HEK293 (cell line): ENCODE data around the gene PHACTR1.

Experiments
- CTCF ChIA-PET: fragments of 350-600 bp; formaldehyde crosslinking; extraction: SDS; loops from one replicate; lab custom pipeline; 2021; ENCODE audit warnings: antibody characterized with exemption; lab: Yijun Ruan, JAX
- POLR2A ChIA-PET: fragments of 300-600 bp; formaldehyde crosslinking; extraction: SDS; loops from one replicate; lab custom pipeline; 2020; ENCODE audit warnings: antibody characterized with exemption, inconsistent platforms; lab: Yijun Ruan, JAX
- H3K27ac ChIP-seq: fragments of 200-500 bp; sonication (Bioruptor generic); 2 replicates; pipeline ENCODE4 v1.5.1; 2014; ENCODE audit warnings: low read depth, low read length, control low read depth, inconsistent platforms; ENCODE audit errors: extremely low read depth
- H3K36me3 ChIP-seq, 2 experiments: fragments of 200-500 bp in 1 of 2; sonication (Bioruptor generic) in 1 of 2; 1 replicate in 1 of 2; 2 replicates in 1 of 2; pipeline ENCODE4 v1.5.1; 2014 to 2017; ENCODE audit warnings: inconsistent platforms in 2 of 2, low read length in 2 of 2; ENCODE audit not compliant: control insufficient read depth in 2 of 2, insufficient read depth in 1 of 2
- H3K4me1 ChIP-seq: fragments of 200-500 bp; sonication (Bioruptor generic); 2 replicates; pipeline ENCODE4 v1.5.1; 2014; ENCODE audit warnings: mild to moderate bottlenecking, low read length, inconsistent platforms; ENCODE audit not compliant: control insufficient read depth, insufficient read depth
- H3K4me3 ChIP-seq: 2 replicates; pipeline ENCODE4 v1.5.1; 2011; ENCODE audit warnings: low read depth, mild to moderate bottlenecking, control low read depth, low read length, moderate library complexity
- H3K9me3 ChIP-seq: fragments of 200-500 bp; sonication (Bioruptor generic); 2 replicates; pipeline ENCODE4 v1.5.1; 2014; ENCODE audit warnings: low read depth, low read length, inconsistent platforms; ENCODE audit not compliant: control insufficient read depth, insufficient read depth
- GLIS1 ChIP-seq: fragments of 450-650 bp; formaldehyde crosslinking; IDR thresholded peaks from 2 replicates; pipeline ENCODE4 v1.5.1; 2016; ENCODE audit warnings: missing biosample characterization, missing genetic modification characterization
- IKZF3 ChIP-seq: fragments of 450-650 bp; IDR thresholded peaks from 2 replicates; pipeline ENCODE4 v1.5.0; 2018; ENCODE audit warnings: missing biosample characterization, mild to moderate bottlenecking, missing genetic modification characterization, moderate library complexity
- PRDM1 ChIP-seq: fragments of 450-650 bp; formaldehyde crosslinking; IDR thresholded peaks from 2 replicates; pipeline ENCODE4; 2016; ENCODE audit warnings: missing biosample characterization, missing genetic modification characterization
- SP3 ChIP-seq: fragments of 450-650 bp; formaldehyde crosslinking; IDR thresholded peaks from 2 replicates; pipeline ENCODE4 v1.5.1; 2016; ENCODE audit warnings: missing biosample characterization, missing genetic modification characterization
- ZBTB21 ChIP-seq: fragments of 450-650 bp; formaldehyde crosslinking; IDR thresholded peaks from 2 replicates; pipeline ENCODE4 v1.5.1; 2017; ENCODE audit warnings: missing biosample characterization, missing genetic modification characterization
- ZBTB48 ChIP-seq: fragments of 450-650 bp; formaldehyde crosslinking; IDR thresholded peaks from 2 replicates; pipeline ENCODE4 v1.5.1; 2016; ENCODE audit warnings: missing biosample characterization, missing genetic modification characterization
- ZNF211 ChIP-seq: fragments of 450-650 bp; formaldehyde crosslinking; IDR thresholded peaks from 2 replicates; pipeline ENCODE4 v1.5.1; 2016; ENCODE audit warnings: low read depth, missing biosample characterization, missing genetic modification characterization
- ZNF350 ChIP-seq: fragments of 450-650 bp; formaldehyde crosslinking; IDR thresholded peaks from 2 replicates; pipeline ENCODE4 v1.5.0; 2017; ENCODE audit warnings: missing biosample characterization, mild to moderate bottlenecking, missing genetic modification characterization
- ZNF394 ChIP-seq: fragments of 450-650 bp; formaldehyde crosslinking; IDR thresholded peaks from 2 replicates; pipeline ENCODE4 v1.5.1; 2016; ENCODE audit warnings: missing biosample characterization, missing genetic modification characterization, mild to moderate bottlenecking, moderate library complexity, borderline replicate concordance
- ZNF473 ChIP-seq: fragments of 450-650 bp; formaldehyde crosslinking; IDR thresholded peaks from 2 replicates; pipeline ENCODE4 v1.5.1; 2017; ENCODE audit warnings: missing biosample characterization, missing genetic modification characterization
- ZNF785 ChIP-seq: fragments of 450-650 bp; formaldehyde crosslinking; IDR thresholded peaks from 2 replicates; pipeline ENCODE4 v1.5.1; 2016; ENCODE audit warnings: missing biosample characterization, missing genetic modification characterization
- TF ChIP-seq, protein P1 (sequence below): fragments of 450-650 bp; formaldehyde crosslinking; IDR thresholded peaks from 2 replicates; pipeline ENCODE4 v1.5.1; 2016; ENCODE audit warnings: missing biosample characterization, missing genetic modification characterization
- TF ChIP-seq, protein P2 (sequence below): fragments of 450-650 bp; formaldehyde crosslinking; IDR thresholded peaks from 2 replicates; pipeline ENCODE4 v1.5.1; 2016; ENCODE audit warnings: missing biosample characterization, missing genetic modification characterization
- TF ChIP-seq, protein P3 (sequence below): fragments of 450-650 bp; formaldehyde crosslinking; IDR thresholded peaks from 2 replicates; pipeline ENCODE4 v1.5.1; 2016; ENCODE audit warnings: missing biosample characterization, missing genetic modification characterization
- TF ChIP-seq, protein P4 (sequence below): fragments of 450-650 bp; formaldehyde crosslinking; conservative IDR thresholded peaks from 2 replicates; pipeline ENCODE4 v1.5.1; 2016; ENCODE audit warnings: low read depth, missing biosample characterization, missing genetic modification characterization
- TF ChIP-seq, protein P5 (sequence below): IDR thresholded peaks from 2 replicates; pipeline ENCODE4 v1.6.1; 2011; ENCODE audit warnings: mild to moderate bottlenecking, low read depth, low read length, borderline replicate concordance
- TF ChIP-seq, protein P6 (sequence below): fragments of 450-650 bp; formaldehyde crosslinking; IDR thresholded peaks from 2 replicates; pipeline ENCODE4 v1.5.1; 2017; ENCODE audit warnings: missing biosample characterization, mild to moderate bottlenecking, missing genetic modification characterization, moderate library complexity
- TF ChIP-seq, protein P7 (sequence below): fragments of 450-650 bp; formaldehyde crosslinking; IDR thresholded peaks from 2 replicates; pipeline ENCODE4 v1.5.1; 2016; ENCODE audit warnings: missing biosample characterization, missing genetic modification characterization

The PHACTR1 gene

DNA sequence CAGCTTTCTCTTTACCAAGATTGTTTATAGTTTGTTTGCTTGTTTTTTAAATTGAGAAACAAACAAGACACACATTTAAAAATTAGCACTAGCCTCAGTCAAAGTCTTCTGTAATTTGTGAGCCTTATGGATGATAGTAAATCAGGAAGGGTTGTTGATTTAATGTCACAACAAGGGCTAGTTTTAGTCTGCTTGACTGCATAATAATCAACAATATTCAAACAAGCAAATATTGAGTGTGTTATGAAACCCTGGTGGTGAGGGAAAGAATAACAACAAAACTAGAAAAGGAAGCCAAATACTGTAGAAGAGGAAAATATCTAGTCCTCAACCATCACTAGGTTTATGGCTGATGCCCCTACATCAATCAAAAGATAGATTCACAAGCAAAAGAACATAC is 383.2 kb downstream of the PHACTR1 start:
- Histone ChIP-seq H3K36me3 (no peaks in the 10 kb centered on the region), H3K27ac (no peak overlapping the region), H3K9me3 (no peaks in the 10 kb centered on the region), H3K4me3 (no peak overlapping the region), H3K4me1 (no peaks in the 10 kb centered on the region)
- ChIA-PET POLR2A (no interaction called here), CTCF (interaction anchor here (0.7 to 0.9 kb wide), 2 partner anchors 80 to 165 kb away, joined by 4 read pairs; no protein-coding TSS in a partner anchor)
- TF ChIP-seq GLIS1 (tag by site-specific recombination) (no peak), SP3 (tag by site-specific recombination) (no peak), ZNF473 (tag by site-specific recombination) (no peak), ZBTB48 (no peak), PRDM1 (tag by site-specific recombination) (no peak)
- TF ChIP-seq, protein P1, sequence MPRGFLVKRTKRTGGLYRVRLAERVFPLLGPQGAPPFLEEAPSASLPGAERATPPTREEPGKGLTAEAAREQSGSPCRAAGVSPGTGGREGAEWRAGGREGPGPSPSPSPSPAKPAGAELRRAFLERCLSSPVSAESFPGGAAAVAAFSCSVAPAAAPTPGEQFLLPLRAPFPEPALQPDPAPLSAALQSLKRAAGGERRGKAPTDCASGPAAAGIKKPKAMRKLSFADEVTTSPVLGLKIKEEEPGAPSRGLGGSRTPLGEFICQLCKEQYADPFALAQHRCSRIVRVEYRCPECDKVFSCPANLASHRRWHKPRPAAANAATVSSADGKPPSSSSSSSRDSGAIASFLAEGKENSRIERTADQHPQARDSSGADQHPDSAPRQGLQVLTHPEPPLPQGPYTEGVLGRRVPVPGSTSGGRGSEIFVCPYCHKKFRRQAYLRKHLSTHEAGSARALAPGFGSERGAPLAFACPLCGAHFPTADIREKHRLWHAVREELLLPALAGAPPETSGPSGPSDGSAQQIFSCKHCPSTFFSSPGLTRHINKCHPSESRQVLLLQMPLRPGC, result no peak
- TF ChIP-seq, protein P2, sequence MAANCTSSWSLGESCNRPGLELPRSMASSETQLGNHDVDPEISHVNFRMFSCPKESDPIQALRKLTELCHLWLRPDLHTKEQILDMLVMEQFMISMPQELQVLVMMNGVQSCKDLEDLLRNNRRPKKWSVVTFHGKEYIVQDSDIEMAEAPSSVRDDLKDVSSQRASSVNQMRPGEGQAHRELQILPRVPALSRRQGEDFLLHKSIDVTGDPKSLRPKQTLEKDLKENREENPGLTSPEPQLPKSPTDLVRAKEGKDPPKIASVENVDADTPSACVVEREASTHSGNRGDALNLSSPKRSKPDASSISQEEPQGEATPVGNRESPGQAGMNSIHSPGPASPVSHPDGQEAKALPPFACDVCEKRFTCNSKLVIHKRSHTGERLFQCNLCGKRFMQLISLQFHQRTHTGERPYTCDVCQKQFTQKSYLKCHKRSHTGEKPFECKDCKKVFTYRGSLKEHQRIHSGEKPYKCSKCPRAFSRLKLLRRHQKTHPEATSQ (tag by site-specific recombination), result no peak

DNA sequence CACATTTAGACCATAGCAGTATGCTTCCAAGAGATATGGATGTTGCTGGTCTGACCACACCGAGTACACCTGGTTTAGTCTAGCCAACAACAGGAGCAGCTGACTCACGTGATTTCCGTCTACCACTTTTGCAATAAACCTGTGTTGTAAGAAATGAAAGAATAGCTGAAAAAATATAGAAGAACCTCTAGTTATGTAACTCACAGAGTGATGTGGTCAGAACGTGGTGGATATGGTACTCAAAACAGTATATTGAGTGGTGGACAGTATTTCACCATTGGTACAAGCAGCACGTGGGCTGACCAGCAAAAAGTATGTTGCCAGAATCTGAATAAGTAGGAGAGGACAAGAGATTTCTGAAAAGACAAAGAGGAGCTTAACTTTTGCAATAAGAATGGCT is 384.8 kb downstream of the PHACTR1 start:
- Histone ChIP-seq H3K27ac (no peak overlapping the region), H3K9me3 (no peaks in the 10 kb centered on the region), H3K4me3 (no peak overlapping the region), H3K4me1 (no peaks in the 10 kb centered on the region), H3K36me3 (no peaks in the 10 kb centered on the region)
- ChIA-PET POLR2A (no interaction called here), CTCF (interaction anchor here (0.6 to 1.5 kb wide), 3 partner anchors 41 to 942 kb away, joined by 3 to 5 read pairs (median 4); no protein-coding TSS in a partner anchor)
- no peak for TF ChIP-seq ZNF785 (tag by site-specific recombination)
- TF ChIP-seq, protein P3, sequence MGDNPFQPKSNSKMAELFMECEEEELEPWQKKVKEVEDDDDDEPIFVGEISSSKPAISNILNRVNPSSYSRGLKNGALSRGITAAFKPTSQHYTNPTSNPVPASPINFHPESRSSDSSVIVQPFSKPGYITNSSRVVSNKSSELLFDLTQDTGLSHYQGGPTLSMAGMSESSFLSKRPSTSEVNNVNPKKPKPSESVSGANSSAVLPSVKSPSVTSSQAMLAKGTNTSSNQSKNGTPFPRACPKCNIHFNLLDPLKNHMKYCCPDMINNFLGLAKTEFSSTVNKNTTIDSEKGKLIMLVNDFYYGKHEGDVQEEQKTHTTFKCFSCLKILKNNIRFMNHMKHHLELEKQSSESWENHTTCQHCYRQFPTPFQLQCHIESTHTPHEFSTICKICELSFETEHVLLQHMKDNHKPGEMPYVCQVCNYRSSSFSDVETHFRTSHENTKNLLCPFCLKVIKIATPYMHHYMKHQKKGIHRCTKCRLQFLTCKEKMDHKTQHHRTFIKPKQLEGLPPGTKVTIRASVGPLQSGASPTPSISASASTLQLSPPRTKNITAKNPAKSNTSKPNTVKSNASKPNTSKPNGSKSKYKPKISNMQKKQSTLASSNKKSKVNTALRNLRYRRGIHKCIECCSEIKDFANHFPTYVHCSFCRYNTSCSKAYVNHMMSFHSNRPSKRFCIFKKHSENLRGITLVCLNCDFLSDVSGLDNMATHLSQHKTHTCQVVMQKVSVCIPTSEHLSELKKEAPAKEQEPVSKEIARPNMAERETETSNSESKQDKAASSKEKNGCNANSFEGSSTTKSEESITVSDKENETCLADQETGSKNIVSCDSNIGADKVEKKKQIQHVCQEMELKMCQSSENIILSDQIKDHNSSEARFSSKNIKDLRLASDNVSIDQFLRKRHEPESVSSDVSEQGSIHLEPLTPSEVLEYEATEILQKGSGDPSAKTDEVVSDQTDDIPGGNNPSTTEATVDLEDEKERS, result no peak
- TF ChIP-seq, protein P4, sequence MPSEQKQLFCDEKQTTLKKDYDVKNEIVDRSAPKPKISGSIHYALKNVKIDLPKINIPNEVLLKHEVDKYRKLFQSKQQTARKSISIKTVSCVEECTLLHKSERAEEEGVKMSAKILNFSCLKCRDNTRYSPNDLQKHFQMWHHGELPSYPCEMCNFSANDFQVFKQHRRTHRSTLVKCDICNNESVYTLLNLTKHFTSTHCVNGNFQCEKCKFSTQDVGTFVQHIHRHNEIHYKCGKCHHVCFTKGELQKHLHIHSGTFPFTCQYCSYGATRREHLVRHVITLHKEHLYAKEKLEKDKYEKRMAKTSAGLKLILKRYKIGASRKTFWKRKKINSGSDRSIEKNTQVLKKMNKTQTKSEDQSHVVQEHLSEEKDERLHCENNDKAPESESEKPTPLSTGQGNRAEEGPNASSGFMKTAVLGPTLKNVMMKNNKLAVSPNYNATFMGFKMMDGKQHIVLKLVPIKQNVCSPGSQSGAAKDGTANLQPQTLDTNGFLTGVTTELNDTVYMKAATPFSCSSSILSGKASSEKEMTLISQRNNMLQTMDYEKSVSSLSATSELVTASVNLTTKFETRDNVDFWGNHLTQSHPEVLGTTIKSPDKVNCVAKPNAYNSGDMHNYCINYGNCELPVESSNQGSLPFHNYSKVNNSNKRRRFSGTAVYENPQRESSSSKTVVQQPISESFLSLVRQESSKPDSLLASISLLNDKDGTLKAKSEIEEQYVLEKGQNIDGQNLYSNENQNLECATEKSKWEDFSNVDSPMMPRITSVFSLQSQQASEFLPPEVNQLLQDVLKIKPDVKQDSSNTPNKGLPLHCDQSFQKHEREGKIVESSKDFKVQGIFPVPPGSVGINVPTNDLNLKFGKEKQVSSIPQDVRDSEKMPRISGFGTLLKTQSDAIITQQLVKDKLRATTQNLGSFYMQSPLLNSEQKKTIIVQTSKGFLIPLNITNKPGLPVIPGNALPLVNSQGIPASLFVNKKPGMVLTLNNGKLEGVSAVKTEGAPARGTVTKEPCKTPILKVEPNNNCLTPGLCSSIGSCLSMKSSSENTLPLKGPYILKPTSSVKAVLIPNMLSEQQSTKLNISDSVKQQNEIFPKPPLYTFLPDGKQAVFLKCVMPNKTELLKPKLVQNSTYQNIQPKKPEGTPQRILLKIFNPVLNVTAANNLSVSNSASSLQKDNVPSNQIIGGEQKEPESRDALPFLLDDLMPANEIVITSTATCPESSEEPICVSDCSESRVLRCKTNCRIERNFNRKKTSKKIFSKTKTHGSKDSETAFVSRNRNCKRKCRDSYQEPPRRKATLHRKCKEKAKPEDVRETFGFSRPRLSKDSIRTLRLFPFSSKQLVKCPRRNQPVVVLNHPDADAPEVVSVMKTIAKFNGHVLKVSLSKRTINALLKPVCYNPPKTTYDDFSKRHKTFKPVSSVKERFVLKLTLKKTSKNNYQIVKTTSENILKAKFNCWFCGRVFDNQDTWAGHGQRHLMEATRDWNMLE (tag by site-specific recombination), result no peak
- no peak for TF ChIP-seq ZNF350 (tag by site-specific recombination)
- no peak for TF ChIP-seq ZNF394 (tag by site-specific recombination)
- TF ChIP-seq, protein P5, sequence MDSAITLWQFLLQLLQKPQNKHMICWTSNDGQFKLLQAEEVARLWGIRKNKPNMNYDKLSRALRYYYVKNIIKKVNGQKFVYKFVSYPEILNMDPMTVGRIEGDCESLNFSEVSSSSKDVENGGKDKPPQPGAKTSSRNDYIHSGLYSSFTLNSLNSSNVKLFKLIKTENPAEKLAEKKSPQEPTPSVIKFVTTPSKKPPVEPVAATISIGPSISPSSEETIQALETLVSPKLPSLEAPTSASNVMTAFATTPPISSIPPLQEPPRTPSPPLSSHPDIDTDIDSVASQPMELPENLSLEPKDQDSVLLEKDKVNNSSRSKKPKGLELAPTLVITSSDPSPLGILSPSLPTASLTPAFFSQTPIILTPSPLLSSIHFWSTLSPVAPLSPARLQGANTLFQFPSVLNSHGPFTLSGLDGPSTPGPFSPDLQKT, result no peak
- TF ChIP-seq, protein P6, sequence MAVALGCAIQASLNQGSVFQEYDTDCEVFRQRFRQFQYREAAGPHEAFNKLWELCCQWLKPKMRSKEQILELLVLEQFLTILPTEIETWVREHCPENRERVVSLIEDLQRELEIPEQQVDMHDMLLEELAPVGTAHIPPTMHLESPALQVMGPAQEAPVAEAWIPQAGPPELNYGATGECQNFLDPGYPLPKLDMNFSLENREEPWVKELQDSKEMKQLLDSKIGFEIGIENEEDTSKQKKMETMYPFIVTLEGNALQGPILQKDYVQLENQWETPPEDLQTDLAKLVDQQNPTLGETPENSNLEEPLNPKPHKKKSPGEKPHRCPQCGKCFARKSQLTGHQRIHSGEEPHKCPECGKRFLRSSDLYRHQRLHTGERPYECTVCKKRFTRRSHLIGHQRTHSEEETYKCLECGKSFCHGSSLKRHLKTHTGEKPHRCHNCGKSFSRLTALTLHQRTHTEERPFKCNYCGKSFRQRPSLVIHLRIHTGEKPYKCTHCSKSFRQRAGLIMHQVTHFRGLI (tag by site-specific recombination), result no peak
- TF ChIP-seq ZNF211, result no peak
- TF ChIP-seq, protein P7, sequence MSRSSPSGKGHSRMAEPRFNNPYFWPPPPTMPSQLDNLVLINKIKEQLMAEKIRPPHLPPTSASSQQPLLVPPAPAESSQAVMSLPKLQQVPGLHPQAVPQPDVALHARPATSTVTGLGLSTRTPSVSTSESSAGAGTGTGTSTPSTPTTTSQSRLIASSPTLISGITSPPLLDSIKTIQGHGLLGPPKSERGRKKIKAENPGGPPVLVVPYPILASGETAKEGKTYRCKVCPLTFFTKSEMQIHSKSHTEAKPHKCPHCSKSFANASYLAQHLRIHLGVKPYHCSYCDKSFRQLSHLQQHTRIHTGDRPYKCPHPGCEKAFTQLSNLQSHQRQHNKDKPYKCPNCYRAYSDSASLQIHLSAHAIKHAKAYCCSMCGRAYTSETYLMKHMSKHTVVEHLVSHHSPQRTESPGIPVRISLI, result no peak
- TF ChIP-seq ZBTB21 (tag by site-specific recombination), result no peak
- no peak for TF ChIP-seq IKZF3 (tag by site-specific recombination)
